HEK293 (cell line): ENCODE measurements around the gene SPON2.
A peak's percentile ranks its signal among the peaks of the same experiment; 100 is the strongest.

Source experiments
- CTCF ChIA-PET: fragments of 350-600 bp; formaldehyde crosslinking; extraction: SDS; loops from one replicate; lab custom pipeline; 2021; ENCODE audit warnings: antibody characterized with exemption; lab: Yijun Ruan, JAX
- POLR2A ChIA-PET: fragments of 300-600 bp; formaldehyde crosslinking; extraction: SDS; loops from one replicate; lab custom pipeline; 2020; ENCODE audit warnings: antibody characterized with exemption, inconsistent platforms; lab: Yijun Ruan, JAX
- H3K27ac ChIP-seq: fragments of 200-500 bp; sonication (Bioruptor generic); 2 replicates; pipeline ENCODE4 v1.5.1; 2014; ENCODE audit warnings: low read depth, low read length, control low read depth, inconsistent platforms; ENCODE audit errors: extremely low read depth
- H3K36me3 ChIP-seq, 2 experiments: fragments of 200-500 bp in 1 of 2; sonication (Bioruptor generic) in 1 of 2; 1 replicate in 1 of 2; 2 replicates in 1 of 2; pipeline ENCODE4 v1.5.1; 2014 to 2017; ENCODE audit warnings: inconsistent platforms in 2 of 2, low read length in 2 of 2; ENCODE audit not compliant: control insufficient read depth in 2 of 2, insufficient read depth in 1 of 2
- H3K4me1 ChIP-seq: fragments of 200-500 bp; sonication (Bioruptor generic); 2 replicates; pipeline ENCODE4 v1.5.1; 2014; ENCODE audit warnings: mild to moderate bottlenecking, low read length, inconsistent platforms; ENCODE audit not compliant: control insufficient read depth, insufficient read depth
- H3K4me3 ChIP-seq: 2 replicates; pipeline ENCODE4 v1.5.1; 2011; ENCODE audit warnings: low read depth, mild to moderate bottlenecking, control low read depth, low read length, moderate library complexity
- H3K9me3 ChIP-seq: fragments of 200-500 bp; sonication (Bioruptor generic); 2 replicates; pipeline ENCODE4 v1.5.1; 2014; ENCODE audit warnings: low read depth, low read length, inconsistent platforms; ENCODE audit not compliant: control insufficient read depth, insufficient read depth
- BCL6B ChIP-seq: fragments of 450-650 bp; formaldehyde crosslinking; IDR thresholded peaks from 2 replicates; pipeline ENCODE4 v1.5.1; 2017; ENCODE audit warnings: missing biosample characterization, missing genetic modification characterization
- GLIS2 ChIP-seq: fragments of 450-650 bp; formaldehyde crosslinking; IDR thresholded peaks from 2 replicates; pipeline ENCODE4 v1.5.1; 2016; ENCODE audit warnings: missing biosample characterization, missing genetic modification characterization
- KLF10 ChIP-seq: fragments of 450-650 bp; IDR thresholded peaks from 2 replicates; pipeline ENCODE4 v1.5.1; 2018; ENCODE audit warnings: missing biosample characterization, mild to moderate bottlenecking, missing genetic modification characterization
- KLF16 ChIP-seq: fragments of 450-650 bp; formaldehyde crosslinking; IDR thresholded peaks from 2 replicates; pipeline ENCODE4 v1.5.1; 2017; ENCODE audit warnings: missing biosample characterization, missing genetic modification characterization
- PRDM10 ChIP-seq: fragments of 450-650 bp; formaldehyde crosslinking; IDR thresholded peaks from 2 replicates; pipeline ENCODE4 v1.5.1; 2016; ENCODE audit warnings: missing biosample characterization, missing genetic modification characterization
- SP3 ChIP-seq: fragments of 450-650 bp; formaldehyde crosslinking; IDR thresholded peaks from 2 replicates; pipeline ENCODE4 v1.5.1; 2016; ENCODE audit warnings: missing biosample characterization, missing genetic modification characterization
- ZBTB10 ChIP-seq: fragments of 450-650 bp; formaldehyde crosslinking; IDR thresholded peaks from 2 replicates; pipeline ENCODE4 v1.5.1; 2016; ENCODE audit warnings: missing biosample characterization, missing genetic modification characterization
- ZFP3 ChIP-seq: fragments of 450-650 bp; formaldehyde crosslinking; IDR thresholded peaks from 2 replicates; pipeline ENCODE4 v1.5.1; 2016; ENCODE audit warnings: low read depth, missing biosample characterization, missing genetic modification characterization
- ZNF26 ChIP-seq: fragments of 450-650 bp; formaldehyde crosslinking; IDR thresholded peaks from 2 replicates; pipeline ENCODE4 v1.5.1; 2016; ENCODE audit warnings: missing biosample characterization, missing genetic modification characterization
- ZNF302 ChIP-seq: fragments of 450-650 bp; formaldehyde crosslinking; IDR thresholded peaks from 2 replicates; pipeline ENCODE4 v1.5.1; 2016; ENCODE audit warnings: missing biosample characterization, missing genetic modification characterization, low read depth
- ZNF311 ChIP-seq: fragments of 450-650 bp; formaldehyde crosslinking; IDR thresholded peaks from 2 replicates; pipeline ENCODE4 v1.5.1; 2017; ENCODE audit warnings: missing biosample characterization, missing genetic modification characterization, borderline replicate concordance
- ZNF335 ChIP-seq: fragments of 450-650 bp; formaldehyde crosslinking; conservative IDR thresholded peaks from 2 replicates; pipeline ENCODE4 v1.5.1; 2016; ENCODE audit warnings: missing biosample characterization, missing genetic modification characterization
- ZNF341 ChIP-seq: fragments of 450-650 bp; formaldehyde crosslinking; IDR thresholded peaks from 2 replicates; pipeline ENCODE4; 2016; ENCODE audit warnings: low read depth, missing biosample characterization, missing genetic modification characterization
- ZNF37A ChIP-seq: fragments of 450-650 bp; IDR thresholded peaks from 2 replicates; pipeline ENCODE4 v1.5.1; 2018; ENCODE audit warnings: missing biosample characterization, missing genetic modification characterization
- ZNF501 ChIP-seq: fragments of 450-650 bp; formaldehyde crosslinking; IDR thresholded peaks from 2 replicates; pipeline ENCODE4 v1.5.1; 2016; ENCODE audit warnings: missing biosample characterization, missing genetic modification characterization
- ZNF529 ChIP-seq: fragments of 450-650 bp; formaldehyde crosslinking; IDR thresholded peaks from 2 replicates; pipeline ENCODE4 v1.5.1; 2017; ENCODE audit warnings: missing genetic modification characterization, missing biosample characterization; ENCODE audit not compliant: insufficient replicate concordance
- ZNF600 ChIP-seq: fragments of 450-650 bp; formaldehyde crosslinking; IDR thresholded peaks from 2 replicates; pipeline ENCODE4 v1.5.1; 2016; ENCODE audit warnings: missing biosample characterization, missing genetic modification characterization
- ZNF623 ChIP-seq: fragments of 450-650 bp; formaldehyde crosslinking; IDR thresholded peaks from 2 replicates; pipeline ENCODE4 v1.5.1; 2016; ENCODE audit warnings: missing biosample characterization, missing genetic modification characterization
- ZNF701 ChIP-seq: fragments of 450-650 bp; formaldehyde crosslinking; IDR thresholded peaks from 2 replicates; pipeline ENCODE4 v1.5.1; 2016; ENCODE audit warnings: missing biosample characterization, missing genetic modification characterization
- ZNF768 ChIP-seq: fragments of 450-650 bp; formaldehyde crosslinking; IDR thresholded peaks from 2 replicates; pipeline ENCODE4 v1.5.1; 2018; ENCODE audit warnings: missing biosample characterization, mild to moderate bottlenecking, missing genetic modification characterization
- ZSCAN30 ChIP-seq: fragments of 450-650 bp; IDR thresholded peaks from 2 replicates; pipeline ENCODE4 v1.5.1; 2018; ENCODE audit warnings: missing biosample characterization, mild to moderate bottlenecking, missing genetic modification characterization, moderate library complexity

The SPON2 gene

GRCh38 chr4:1198098-1198844, 25.9 kb upstream of the SPON2 start:
- ChIA-PET POLR2A (no interaction called here), CTCF (no interaction called here)
- Histone ChIP-seq H3K9me3 (no peaks in the 10 kb centered on the region), H3K4me1 (no peaks in the 10 kb centered on the region), H3K27ac (no peak overlapping the region), H3K4me3 (no peak overlapping the region), H3K36me3 (no peaks in the 10 kb centered on the region)
- TF ChIP-seq ZNF529 (tag by site-specific recombination), result no peak
- no peak for TF ChIP-seq KLF16
- TF ChIP-seq SP3 (tag by site-specific recombination), result no peak
- no peak for TF ChIP-seq ZNF335
- no peak for TF ChIP-seq ZNF311 (tag by site-specific recombination)
- TF ChIP-seq ZNF701, result no peak
- TF ChIP-seq ZNF623 (tag by site-specific recombination), result no peak
- TF ChIP-seq ZNF26 (tag by site-specific recombination), result no peak
- no peak for TF ChIP-seq ZNF600 (tag by site-specific recombination)
- TF ChIP-seq KLF10 (tag by site-specific recombination), result no peak
- no peak for TF ChIP-seq ZNF37A (tag by site-specific recombination)
- no peak for TF ChIP-seq ZNF302 (tag by site-specific recombination)
- no peak for TF ChIP-seq BCL6B (tag by site-specific recombination)
- no peak for TF ChIP-seq ZBTB10 (tag by site-specific recombination)
- no peak for TF ChIP-seq ZNF341 (tag by site-specific recombination)
- TF ChIP-seq ZNF501, result no peak
- no peak for TF ChIP-seq ZSCAN30 (tag by site-specific recombination)
- TF ChIP-seq ZFP3 (tag by site-specific recombination), result no peak

- Histone ChIP-seq H3K4me3 (no peak overlapping the region), H3K36me3 (no peaks in the 10 kb centered on the region), H3K27ac (no peak overlapping the region), H3K9me3 (no peaks in the 10 kb centered on the region), H3K4me1 (no peaks in the 10 kb centered on the region)
- ChIA-PET CTCF (no interaction called here), POLR2A (interaction anchor here (1.0 kb wide), 1 partner anchor 18 kb away, joined by 3 read pairs; no protein-coding TSS in a partner anchor)
- peak; percentile 59 for TF ChIP-seq PRDM10 (tag by site-specific recombination)
- no peak for TF ChIP-seq GLIS2 (tag by site-specific recombination)
- no peak for TF ChIP-seq ZNF341 (tag by site-specific recombination)
- no peak for TF ChIP-seq ZNF768
These were observed 24.2 kb upstream of the SPON2 start for GRCh38 chr4:1196421-1197183.
